Activated naive CD8-positive, alpha-beta T cell treated with anti-CD3 and anti-CD28 coated beads for 36 hours (primary cell): Measurements from ENCODE around the gene CKLF. TPM values are rescaled to one million over a fixed set of nuclear protein-coding genes. Genes with fewer than 3 reads are reported as not detected.
"Not testable (repeated sequence)": the region's sequence is repeated elsewhere in the genome, so short reads cannot be mapped to it uniquely, and the experiment has no call there.

Experiments
- DNase-seq: peaks from one replicate; pipeline ENCODE4 v3.0.0; 2021
- H3K27ac Mint-ChIP-seq: one replicate; pipeline ENCODE4 v1.8.0; 2022; ENCODE audit warnings: mild to moderate bottlenecking, moderate library complexity, mixed read lengths
- H3K27me3 Mint-ChIP-seq: one replicate; pipeline ENCODE4 v1.8.0; 2022; ENCODE audit warnings: mild to moderate bottlenecking, mixed read lengths
- H3K36me3 Mint-ChIP-seq: one replicate; pipeline ENCODE4 v1.8.0; 2021; ENCODE audit warnings: mild to moderate bottlenecking, mixed read lengths
- H3K4me1 Mint-ChIP-seq: one replicate; pipeline ENCODE4 v1.8.0; 2021; ENCODE audit warnings: mixed read lengths
- H3K4me3 Mint-ChIP-seq: one replicate; pipeline ENCODE4 v1.8.0; 2022; ENCODE audit warnings: mild to moderate bottlenecking, moderate library complexity, mixed read lengths
- H3K9me3 Mint-ChIP-seq: one replicate; pipeline ENCODE4 v1.8.0; 2022; ENCODE audit warnings: mixed read lengths
- total RNA-seq, 2 experiments: library from RNA; stranded (reverse); gene quantifications; one replicate each; pipeline ENCODE4 v1.2.3, GENCODE V29; 2021

Gene CKLF
- total RNA-seq, 2 experiments from 2014 or later: 93.0 to 103 TPM

GRCh38 chr16:66514980-66515595 is 37.3 kb upstream of the CKLF start:
- H3K27ac Mint-ChIP-seq, H3K27me3 Mint-ChIP-seq, H3K36me3 Mint-ChIP-seq, DNase-seq, H3K4me3 Mint-ChIP-seq, H3K9me3 Mint-ChIP-seq: not testable (repeated sequence)
- peaks cover 37% of the 10 kb centered on the region for H3K4me1 Mint-ChIP-seq

DNA sequence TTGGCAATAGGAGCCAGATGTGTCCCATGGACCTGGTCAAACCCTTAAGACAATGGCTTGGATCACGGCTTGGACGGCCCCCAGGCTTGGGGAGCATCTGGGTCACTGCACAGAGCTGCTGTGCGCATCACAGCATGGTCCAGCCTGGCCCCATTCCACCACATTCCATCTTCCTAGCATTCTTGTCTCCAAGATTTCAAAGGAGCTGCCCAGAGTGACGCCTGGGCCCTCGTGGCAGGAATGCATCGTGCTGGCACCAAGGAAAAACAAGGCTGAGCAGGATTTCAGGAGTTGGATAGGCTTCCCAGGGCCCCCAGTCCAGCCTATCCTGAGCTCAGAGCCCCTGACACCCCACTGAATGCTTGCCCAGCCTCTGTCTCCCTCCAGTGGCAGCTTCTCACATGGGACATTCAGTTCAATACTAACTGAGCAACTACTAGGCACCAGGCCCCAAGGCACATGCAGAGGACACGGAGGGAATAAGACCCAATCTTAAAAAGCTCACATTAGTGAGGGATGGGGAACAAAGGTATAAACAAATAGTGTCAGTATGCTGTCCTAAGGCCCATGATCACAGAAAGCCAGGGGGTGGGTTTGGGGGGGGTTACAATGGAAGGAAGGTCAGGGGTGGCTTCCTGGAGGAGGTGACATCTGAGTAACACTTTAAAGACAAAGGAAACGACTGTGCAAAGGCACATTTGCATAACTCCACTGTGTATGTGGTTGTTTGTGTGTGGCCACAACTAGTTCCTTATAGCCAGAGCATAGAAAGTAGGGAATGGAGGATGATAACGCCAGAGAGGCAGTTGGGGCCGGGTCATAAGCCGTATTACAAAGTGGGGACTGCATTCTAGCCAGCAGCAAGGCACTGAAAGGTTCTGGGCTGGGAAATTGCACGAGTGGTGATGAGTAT is 36.5 kb upstream of the CKLF start:
- Mint-ChIP-seq H3K9me3 (no peaks in the 10 kb centered on the region), H3K27ac (peak overlapping the region; percentile 93), H3K4me1 (peaks cover 45% of the 10 kb centered on the region), H3K36me3 (no peaks in the 10 kb centered on the region), H3K4me3 (peak overlapping the region; percentile 72), H3K27me3 (no peaks in the 10 kb centered on the region)
- no peak for DNase-seq

DNA sequence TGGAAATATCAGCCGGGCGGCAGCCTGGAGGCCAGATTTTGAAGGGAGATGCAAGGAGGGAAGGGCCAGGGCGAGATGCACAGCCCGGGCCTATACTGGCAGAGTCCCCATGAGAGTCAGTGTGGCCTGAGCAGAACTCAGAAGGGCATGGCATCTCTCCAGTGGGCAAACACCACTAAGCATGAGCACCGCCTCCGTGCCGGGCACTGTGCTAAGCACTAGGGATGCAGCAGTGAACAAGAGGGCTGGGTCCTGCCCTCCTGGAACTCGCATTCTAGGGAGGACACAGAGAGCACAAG is 35.9 kb upstream of the CKLF start:
- Mint-ChIP-seq H3K36me3 (no peaks in the 10 kb centered on the region), H3K27ac (peak overlapping the region; percentile 93), H3K4me1 (peaks cover 51% of the 10 kb centered on the region), H3K27me3 (no peaks in the 10 kb centered on the region), H3K4me3 (peak overlapping the region; percentile 72), H3K9me3 (no peaks in the 10 kb centered on the region)
- no peak for DNase-seq

GRCh38 chr16:66516808-66517585 is 35.4 kb upstream of the CKLF start:
- H3K4me1 Mint-ChIP-seq: peaks cover 57% of the 10 kb centered on the region
- H3K4me3 Mint-ChIP-seq: peak overlapping the region; percentile 72
- H3K36me3 Mint-ChIP-seq: no peaks in the 10 kb centered on the region
- peak; percentile 80 for DNase-seq
- peak overlapping the region; percentile 93 for H3K27ac Mint-ChIP-seq
- no peaks in the 10 kb centered on the region for H3K9me3 Mint-ChIP-seq
- H3K27me3 Mint-ChIP-seq: no peaks in the 10 kb centered on the region

DNA sequence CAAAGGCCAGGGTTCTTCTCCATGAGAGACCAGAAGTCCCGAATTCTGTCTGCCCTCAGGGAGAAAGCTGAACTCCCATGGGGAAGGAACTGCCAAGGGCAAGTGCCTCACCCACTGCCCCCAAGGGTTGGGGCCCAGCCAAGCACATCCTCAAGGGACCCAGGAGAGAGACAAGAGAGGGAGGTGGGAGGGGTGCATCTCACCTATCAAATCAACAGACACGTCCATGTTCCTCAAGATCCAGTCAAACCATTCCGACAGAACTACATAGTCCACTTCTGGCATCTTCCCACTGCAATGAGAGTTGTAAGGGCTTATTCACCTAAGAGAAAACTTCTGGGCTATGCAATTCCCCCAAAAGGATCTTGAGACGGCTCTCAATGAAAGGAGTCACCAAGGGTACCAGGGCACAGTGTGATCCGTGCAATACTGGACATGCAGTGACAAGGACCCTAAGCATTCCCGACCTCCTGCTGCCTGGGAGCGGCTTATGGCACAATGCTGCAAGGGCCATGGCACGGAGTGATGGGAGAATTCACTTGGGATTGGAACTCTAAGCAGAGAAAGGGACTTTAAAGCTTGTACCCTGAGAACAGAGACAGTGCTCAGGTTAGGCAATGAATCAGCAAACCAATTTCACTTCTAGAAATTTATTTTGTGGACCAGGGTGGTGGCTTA is 34.7 kb upstream of the CKLF start:
- no peaks in the 10 kb centered on the region for H3K9me3 Mint-ChIP-seq
- no peak for DNase-seq
- H3K27me3 Mint-ChIP-seq: no peaks in the 10 kb centered on the region
- peaks cover 64% of the 10 kb centered on the region for H3K4me1 Mint-ChIP-seq
- peak overlapping the region; percentile 72 for H3K4me3 Mint-ChIP-seq
- H3K36me3 Mint-ChIP-seq: peaks cover 2% of the 10 kb centered on the region
- H3K27ac Mint-ChIP-seq: peak overlapping the region; percentile 93

DNA sequence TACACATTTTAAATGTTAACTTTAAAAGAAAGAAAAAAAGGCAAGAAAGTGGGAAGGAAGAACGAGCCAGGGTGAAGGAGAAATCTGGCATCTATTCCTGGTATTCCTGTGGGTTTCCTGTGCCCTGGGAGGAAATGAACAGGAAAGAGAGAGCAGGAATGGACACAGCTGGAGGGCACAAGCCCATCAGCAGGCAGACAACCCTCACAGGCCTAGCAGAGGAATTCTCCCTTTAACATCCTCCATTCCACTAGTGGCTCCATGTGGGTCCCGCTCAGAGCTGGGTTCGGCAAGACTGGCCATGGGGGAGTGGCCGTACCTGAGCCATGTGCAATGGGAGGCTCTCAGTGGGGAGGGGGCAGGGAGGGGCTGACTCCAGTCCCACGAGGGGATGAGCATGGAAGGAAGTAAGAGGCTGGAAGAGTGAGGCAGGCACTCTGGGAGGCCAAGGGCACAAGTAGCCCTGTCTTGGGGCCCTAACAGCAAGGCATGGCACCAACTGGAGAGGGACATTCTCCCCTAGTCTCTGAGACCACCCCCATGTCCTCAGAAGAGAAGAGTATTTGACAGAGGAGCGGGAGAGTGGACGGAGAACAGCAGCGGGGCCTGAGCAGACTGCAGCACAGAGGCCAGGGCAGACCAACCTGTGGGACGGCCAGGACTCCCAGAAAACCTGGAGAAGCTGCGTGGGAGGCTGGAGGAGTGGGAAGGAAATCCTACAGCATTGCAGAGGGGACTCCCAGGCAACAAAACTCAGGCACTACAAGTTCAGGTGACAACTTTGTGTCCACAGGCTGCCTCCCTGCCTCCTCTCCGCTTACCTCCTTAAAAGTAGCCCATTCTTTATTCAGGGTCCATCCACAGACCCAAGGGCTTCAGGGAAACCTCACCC is 32.6 kb upstream of the CKLF start:
- H3K4me3 Mint-ChIP-seq: no peak overlapping the region
- H3K9me3 Mint-ChIP-seq: no peaks in the 10 kb centered on the region
- no peaks in the 10 kb centered on the region for H3K27me3 Mint-ChIP-seq
- no peak for DNase-seq
- H3K27ac Mint-ChIP-seq: no peak overlapping the region
- peaks cover 5% of the 10 kb centered on the region for H3K36me3 Mint-ChIP-seq
- peaks cover 82% of the 10 kb centered on the region for H3K4me1 Mint-ChIP-seq

DNA sequence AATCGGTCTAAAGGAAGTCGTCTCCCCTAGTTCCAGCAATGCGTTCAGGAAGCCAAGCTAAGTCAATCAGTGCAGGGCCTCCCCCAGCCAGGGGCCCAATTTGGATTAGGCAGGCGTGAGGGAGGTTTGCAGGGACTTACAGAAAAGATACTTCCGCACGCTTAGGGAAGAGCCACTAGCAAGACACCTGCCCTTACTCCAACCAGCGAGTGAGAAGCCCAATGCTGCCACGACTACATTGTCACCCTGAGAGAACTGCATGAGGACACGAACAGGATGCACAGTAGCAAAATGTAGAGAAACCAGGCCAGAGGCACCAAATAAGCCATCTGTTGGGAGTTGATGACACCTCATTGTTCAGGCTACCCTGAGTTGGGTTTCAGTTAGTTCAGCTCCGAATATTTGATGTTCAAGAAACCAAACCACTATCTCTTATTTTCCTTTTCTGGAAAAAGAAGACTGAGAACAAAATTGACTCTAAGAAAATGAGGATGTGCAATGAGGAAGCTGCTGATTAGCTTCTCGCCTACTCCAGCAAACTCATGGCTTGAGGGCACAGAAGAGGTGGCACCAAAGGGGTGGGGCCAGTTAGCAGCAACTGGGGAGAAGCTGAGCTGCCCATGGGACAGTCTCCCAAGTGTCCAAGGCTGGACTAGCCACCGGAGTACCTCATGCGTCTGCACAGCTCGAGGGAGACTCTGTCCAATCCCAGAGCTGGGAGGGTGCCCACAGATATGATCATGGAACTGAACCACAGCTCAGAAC is 31.8 kb upstream of the CKLF start:
- Mint-ChIP-seq H3K4me3 (peak overlapping the region; percentile 36), H3K9me3 (no peaks in the 10 kb centered on the region), H3K4me1 (peaks cover 85% of the 10 kb centered on the region), H3K36me3 (peaks cover 5% of the 10 kb centered on the region), H3K27me3 (no peaks in the 10 kb centered on the region), H3K27ac (peak overlapping the region; percentile 38)
- no peak for DNase-seq

- no peak for DNase-seq
- Mint-ChIP-seq H3K27me3 (no peaks in the 10 kb centered on the region), H3K9me3 (no peaks in the 10 kb centered on the region), H3K36me3 (peaks cover 7% of the 10 kb centered on the region), H3K4me1 (peaks cover 78% of the 10 kb centered on the region), H3K27ac (peak overlapping the region; percentile 94), H3K4me3 (peak overlapping the region; percentile 59)
Observed at GRCh38 chr16:66521252-66521713, 31.1 kb upstream of the CKLF start.

- no peaks in the 10 kb centered on the region for H3K27me3 Mint-ChIP-seq
- peak overlapping the region; percentile 94 for H3K27ac Mint-ChIP-seq
- H3K4me1 Mint-ChIP-seq: peaks cover 72% of the 10 kb centered on the region
- peaks cover 7% of the 10 kb centered on the region for H3K36me3 Mint-ChIP-seq
- no peaks in the 10 kb centered on the region for H3K9me3 Mint-ChIP-seq
- peak; percentile 93 for DNase-seq
- H3K4me3 Mint-ChIP-seq: peak overlapping the region; percentile 59
Observed at GRCh38 chr16:66521951-66522771, 30.2 kb upstream of the CKLF start.

DNA sequence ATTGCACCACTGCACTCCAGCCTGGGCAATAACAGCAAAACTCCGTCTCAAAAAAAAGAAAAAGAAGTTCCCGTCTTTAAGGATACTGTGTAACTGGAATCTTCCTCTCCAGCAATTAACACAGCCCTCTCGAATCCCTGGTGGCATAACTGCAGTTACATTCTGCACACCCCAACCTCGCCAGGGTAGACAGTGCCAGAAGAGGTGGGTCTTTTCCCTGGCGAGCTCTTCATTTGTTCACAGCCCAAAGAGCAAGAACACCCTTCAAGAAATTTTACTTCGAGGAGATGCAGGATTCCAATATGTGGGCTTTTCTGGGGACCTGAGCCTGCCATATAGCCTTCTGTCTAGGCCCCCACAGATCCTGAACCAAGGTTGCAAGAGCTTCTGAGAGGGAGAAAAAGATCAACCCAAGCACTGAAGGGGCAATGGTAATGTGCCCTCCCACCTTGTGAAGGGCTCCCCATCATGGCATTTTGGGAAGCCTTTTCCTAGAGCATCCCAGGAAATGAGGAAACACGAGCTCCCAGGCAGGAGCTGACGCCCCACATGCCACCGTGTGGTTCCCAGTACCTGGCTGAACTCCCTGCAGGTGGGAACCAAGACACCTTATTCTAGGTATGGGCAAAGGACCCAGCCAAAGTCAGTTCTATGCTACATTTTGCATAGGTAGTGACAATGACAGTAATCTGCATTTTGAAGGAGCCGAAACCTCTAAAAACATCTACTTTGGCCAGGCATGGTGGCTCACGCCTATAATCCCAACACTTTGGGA is 29.4 kb upstream of the CKLF start:
- peaks cover 7% of the 10 kb centered on the region for H3K36me3 Mint-ChIP-seq
- H3K4me1 Mint-ChIP-seq: peaks cover 65% of the 10 kb centered on the region
- no peak for DNase-seq
- no peaks in the 10 kb centered on the region for H3K9me3 Mint-ChIP-seq
- no peaks in the 10 kb centered on the region for H3K27me3 Mint-ChIP-seq
- H3K27ac Mint-ChIP-seq: peak overlapping the region; percentile 94
- H3K4me3 Mint-ChIP-seq: no peak overlapping the region

DNA sequence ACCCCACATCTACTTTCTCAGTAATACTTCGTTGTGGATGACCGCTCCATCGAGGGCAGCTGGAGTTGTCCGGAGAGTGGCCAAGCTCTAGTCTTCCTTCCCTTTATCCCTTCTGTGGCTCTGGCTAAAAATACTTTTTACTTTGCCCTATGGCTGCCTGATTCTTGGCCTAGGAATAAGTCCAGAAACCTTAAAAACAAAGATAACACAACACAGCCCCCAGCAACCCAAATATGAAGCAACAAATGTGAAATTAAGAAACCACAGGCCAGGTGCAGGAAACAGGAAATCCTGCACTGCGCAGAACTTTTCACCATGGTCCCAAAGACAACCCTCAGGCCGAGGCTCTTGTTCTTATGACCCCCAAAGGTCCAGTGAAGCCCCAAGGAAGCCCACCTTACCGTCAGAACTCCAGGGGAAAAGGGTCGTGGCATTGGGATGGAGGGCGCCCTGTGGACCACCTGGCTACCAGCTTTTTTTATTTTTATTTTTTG is 28.5 kb upstream of the CKLF start:
- Mint-ChIP-seq H3K36me3 (peaks cover 7% of the 10 kb centered on the region), H3K4me1 (peaks cover 64% of the 10 kb centered on the region), H3K27me3 (no peaks in the 10 kb centered on the region), H3K4me3 (peak overlapping the region; percentile 67), H3K9me3 (no peaks in the 10 kb centered on the region), H3K27ac (peak overlapping the region; percentile 94)
- DNase-seq: no peak

GRCh38 chr16:66524601-66525164 is 27.7 kb upstream of the CKLF start:
- DNase-seq: peak; percentile 25
- Mint-ChIP-seq H3K4me3 (peak overlapping the region; percentile 12), H3K9me3 (no peaks in the 10 kb centered on the region), H3K4me1 (peaks cover 61% of the 10 kb centered on the region), H3K36me3 (peaks cover 7% of the 10 kb centered on the region), H3K27ac (peak overlapping the region; percentile 39), H3K27me3 (no peaks in the 10 kb centered on the region)
